Measurements from ENCODE around the gene HRCT1. TPM values are rescaled to one million over a fixed set of nuclear protein-coding genes. Genes with fewer than 3 reads are reported as not detected.
A peak's percentile ranks its signal among the peaks of the same experiment; 100 is the strongest.

HRCT1 gene
- total and polyA plus RNA-seq, 5 experiments from 2014 or later = not detected

DNA sequence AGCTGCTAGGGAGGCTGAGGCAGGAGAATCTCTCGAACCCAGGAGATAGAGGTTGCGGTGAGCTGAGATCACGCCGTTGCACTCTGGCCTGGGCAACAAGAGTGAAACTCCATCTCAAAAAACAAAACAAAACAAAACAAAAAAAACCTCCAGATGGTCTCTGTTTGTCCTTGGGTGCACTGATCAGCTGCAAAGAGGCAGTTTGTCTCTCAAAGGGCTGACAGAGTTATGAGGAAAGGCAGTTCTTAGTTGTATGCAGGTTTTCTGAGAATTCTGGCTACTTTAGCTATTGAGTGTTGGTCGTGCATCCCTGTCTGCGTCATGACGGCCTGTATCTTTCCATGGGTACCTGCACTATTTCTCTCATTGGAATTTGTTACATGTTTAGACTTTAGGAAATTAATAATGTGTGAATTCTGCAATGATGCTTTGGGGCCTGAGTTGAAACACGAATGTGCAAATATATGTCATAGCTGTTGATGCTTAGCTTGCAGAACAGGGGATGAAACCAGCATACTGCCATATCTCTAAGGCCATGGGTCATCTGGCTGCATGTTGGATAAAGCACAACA lies 33.8 kb downstream of the HRCT1 start:
- Mint-ChIP-seq H3K4me3 (peak overlapping the region in 5 of 10 donors; percentile 6 to 79 (median 60)), H3K4me1 (peaks cover 43 to 77% (median 69%) of the 10 kb centered on the region in 4 donors), H3K27me3 (no peaks in the 10 kb centered on the region), H3K36me3 (peaks cover 0 to 3% (median 0%) of the 10 kb centered on the region in 3 donors), H3K27ac (peak overlapping the region; percentile 42 to 92 (median 73)), H3K9me3 (peaks cover 0 to 6% (median 0%) of the 10 kb centered on the region in 9 donors)
- ATAC-seq = no peak
- POLR2A ChIA-PET = no interaction called here
- no peak for DNase-seq

GRCh38 chr9:35940458-35941407 lies 34.7 kb downstream of the HRCT1 start:
- Mint-ChIP-seq H3K9me3 (peaks cover 0 to 6% (median 0%) of the 10 kb centered on the region in 9 donors), H3K27me3 (no peaks in the 10 kb centered on the region), H3K36me3 (peaks cover 0 to 3% (median 0%) of the 10 kb centered on the region in 3 donors), H3K4me1 (peaks cover 51 to 86% (median 75%) of the 10 kb centered on the region in 4 donors), H3K4me3 (peak overlapping the region; percentile 34 to 79 (median 57)), H3K27ac (peak overlapping the region; percentile 15 to 92 (median 74))
- DNase-seq = peak in 6 of 10 donors; percentile 11 to 52 (median 34)
- peak; percentile 89 for ATAC-seq
- POLR2A ChIA-PET = interaction anchor here (0.7 kb wide), 1 partner anchor 29 kb away, joined by 5 read pairs; no protein-coding TSS in a partner anchor

DNA sequence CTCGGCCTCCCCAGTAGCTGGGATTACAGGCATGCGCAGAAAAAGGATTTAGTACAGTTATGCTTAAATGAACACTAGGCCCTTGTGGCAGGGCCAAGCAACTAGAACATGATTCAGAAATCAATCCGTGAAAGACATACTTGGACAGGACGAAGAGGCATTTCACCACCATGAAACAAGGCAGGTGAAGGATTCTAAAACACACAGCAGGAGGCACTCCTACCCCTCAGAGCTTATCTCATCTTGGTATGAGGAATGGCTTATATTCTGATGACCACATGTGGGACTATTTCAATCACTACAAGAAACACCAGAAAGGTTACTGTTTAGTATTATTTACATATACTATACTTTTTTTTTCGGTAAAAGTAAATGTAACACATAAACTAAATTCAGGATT lies 36.3 kb downstream of the HRCT1 start:
- H3K27me3 Mint-ChIP-seq = no peaks in the 10 kb centered on the region
- no peak overlapping the region for H3K4me3 Mint-ChIP-seq
- DNase-seq = no peak
- H3K9me3 Mint-ChIP-seq = peaks cover 0 to 2% (median 0%) of the 10 kb centered on the region in 9 donors
- H3K27ac Mint-ChIP-seq = peak overlapping the region in 3 of 10 donors; percentile 43 to 53 (median 48)
- no peak for ATAC-seq
- POLR2A ChIA-PET = no interaction called here
- peaks cover 0 to 1% (median 0%) of the 10 kb centered on the region in 3 donors for H3K36me3 Mint-ChIP-seq
- peaks cover 49 to 83% (median 73%) of the 10 kb centered on the region in 4 donors for H3K4me1 Mint-ChIP-seq

GRCh38 chr9:35944173-35944572 lies 38.2 kb downstream of the HRCT1 start:
- no peaks in the 10 kb centered on the region for H3K27me3 Mint-ChIP-seq
- peaks cover 36 to 65% (median 55%) of the 10 kb centered on the region in 4 donors for H3K4me1 Mint-ChIP-seq
- H3K9me3 Mint-ChIP-seq = no peaks in the 10 kb centered on the region
- peak overlapping the region in 3 of 10 donors; percentile 1 to 42 (median 20) for H3K27ac Mint-ChIP-seq
- ATAC-seq (no peak), DNase-seq (no peak)
- POLR2A ChIA-PET = interaction anchor here (1.8 kb wide), 1 partner anchor 41 kb away, joined by 5 read pairs; no protein-coding TSS in a partner anchor
- H3K36me3 Mint-ChIP-seq = no peaks in the 10 kb centered on the region
- H3K4me3 Mint-ChIP-seq = no peak overlapping the region

GRCh38 chr9:35944841-35945240 lies 38.8 kb downstream of the HRCT1 start:
- H3K9me3 Mint-ChIP-seq = no peaks in the 10 kb centered on the region
- POLR2A ChIA-PET = interaction anchor here (0.7 to 1.8 kb wide), 2 partner anchors 42 to 46 kb away, joined by 5 to 8 read pairs; no protein-coding TSS in a partner anchor
- no peaks in the 10 kb centered on the region for H3K36me3 Mint-ChIP-seq
- no peaks in the 10 kb centered on the region for H3K27me3 Mint-ChIP-seq
- ATAC-seq (no peak), DNase-seq (no peak)
- H3K4me3 Mint-ChIP-seq = peak overlapping the region in 1 of 10 donors; percentile 22
- H3K27ac Mint-ChIP-seq = peak overlapping the region in 2 of 10 donors; percentile 5 to 14
- H3K4me1 Mint-ChIP-seq = peaks cover 35 to 59% (median 48%) of the 10 kb centered on the region in 4 donors

DNA sequence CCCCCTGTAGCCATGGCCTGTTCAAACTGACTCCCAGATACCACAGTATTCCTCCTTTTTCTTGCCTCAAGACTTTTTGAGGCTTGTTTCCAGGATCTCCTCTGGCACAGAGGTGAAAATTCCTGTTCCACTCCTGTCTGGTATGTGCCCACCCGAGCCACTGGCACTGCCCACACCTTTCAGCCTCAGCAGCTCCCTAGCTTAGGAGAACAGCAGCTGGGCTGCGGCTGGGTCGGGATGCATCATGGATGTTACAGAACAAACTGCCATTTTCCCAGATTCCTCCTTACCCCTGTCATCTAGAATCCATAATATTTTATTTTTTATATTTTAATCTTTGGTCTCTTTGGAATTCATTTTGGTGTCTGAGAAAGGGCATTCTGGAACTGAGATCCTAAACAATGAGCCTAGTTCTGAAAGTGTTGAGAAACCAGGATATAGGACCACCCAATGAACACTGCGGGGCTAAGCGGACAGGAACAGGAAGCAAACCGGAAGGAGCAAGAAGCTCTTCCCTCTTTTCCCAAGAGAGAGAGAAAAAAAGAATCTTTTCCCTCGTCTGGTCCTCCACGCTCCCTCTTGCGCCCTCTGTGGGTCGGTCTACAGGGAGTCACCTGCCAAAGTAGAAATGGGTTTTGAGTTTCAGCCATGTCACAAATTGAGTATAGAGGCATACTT lies 39.5 kb downstream of the HRCT1 start:
- Mint-ChIP-seq H3K4me3 (peak overlapping the region in 4 of 10 donors; percentile 11 to 59 (median 34)), H3K4me1 (peaks cover 31 to 52% (median 42%) of the 10 kb centered on the region in 4 donors), H3K36me3 (no peaks in the 10 kb centered on the region), H3K27me3 (no peaks in the 10 kb centered on the region), H3K27ac (peak overlapping the region in 2 of 10 donors; percentile 47 to 55), H3K9me3 (no peaks in the 10 kb centered on the region)
- peak; percentile 32 to 78 (median 54) for DNase-seq
- peak; percentile 70 to 73 for ATAC-seq
- POLR2A ChIA-PET = interaction anchor here (0.7 to 1.8 kb wide), 3 partner anchors 43 to 47 kb away, joined by 3 to 8 read pairs (median 5); no protein-coding TSS in a partner anchor

- Mint-ChIP-seq H3K9me3 (no peaks in the 10 kb centered on the region), H3K4me1 (peaks cover 12 to 26% (median 22%) of the 10 kb centered on the region in 4 donors), H3K36me3 (no peaks in the 10 kb centered on the region), H3K27ac (no peak overlapping the region), H3K27me3 (peaks cover 0 to 7% (median 0%) of the 10 kb centered on the region in 5 donors), H3K4me3 (no peak overlapping the region)
- POLR2A ChIA-PET = no interaction called here
- ATAC-seq = no peak
- DNase-seq = no peak
Measured at GRCh38 chr9:35948451-35948850, 42.4 kb downstream of the HRCT1 start.

DNA sequence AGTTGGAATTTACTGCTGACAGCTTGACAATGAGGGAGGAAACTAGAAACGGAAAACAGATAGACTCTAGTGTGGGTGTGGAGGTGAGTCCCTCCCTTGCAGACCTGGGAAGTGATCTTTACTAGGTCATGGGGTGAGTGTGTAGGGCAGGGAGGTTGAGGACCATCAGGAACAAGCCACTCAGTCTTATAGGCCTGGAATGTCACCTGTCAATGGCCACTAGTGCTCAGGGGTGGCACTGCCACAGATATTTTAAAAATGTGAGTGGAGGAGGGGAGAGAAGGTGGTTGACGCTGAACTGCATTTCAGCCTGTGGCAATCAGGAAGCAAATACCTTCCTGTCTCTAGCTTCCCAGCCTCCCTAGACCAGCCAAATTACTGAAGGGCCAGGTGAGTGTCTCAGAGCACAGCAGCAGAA lies 42.9 kb downstream of the HRCT1 start:
- H3K4me1 Mint-ChIP-seq = peaks cover 7 to 22% (median 19%) of the 10 kb centered on the region in 4 donors
- H3K27ac Mint-ChIP-seq = peak overlapping the region in 1 of 10 donors; percentile 6
- H3K4me3 Mint-ChIP-seq = no peak overlapping the region
- no peaks in the 10 kb centered on the region for H3K9me3 Mint-ChIP-seq
- ATAC-seq (no peak), DNase-seq (no peak)
- H3K36me3 Mint-ChIP-seq = no peaks in the 10 kb centered on the region
- POLR2A ChIA-PET = no interaction called here
- H3K27me3 Mint-ChIP-seq = peaks cover 0 to 7% (median 0%) of the 10 kb centered on the region in 5 donors

- Mint-ChIP-seq H3K4me3 (no peak overlapping the region), H3K27me3 (peaks cover 0 to 11% (median 8%) of the 10 kb centered on the region in 5 donors), H3K4me1 (peaks cover 4 to 7% (median 5%) of the 10 kb centered on the region in 4 donors), H3K36me3 (no peaks in the 10 kb centered on the region), H3K27ac (no peak overlapping the region), H3K9me3 (no peaks in the 10 kb centered on the region)
- ATAC-seq (no peak), DNase-seq (no peak)
- POLR2A ChIA-PET = no interaction called here
Measured at GRCh38 chr9:35951736-35952135, 45.7 kb downstream of the HRCT1 start.

DNA sequence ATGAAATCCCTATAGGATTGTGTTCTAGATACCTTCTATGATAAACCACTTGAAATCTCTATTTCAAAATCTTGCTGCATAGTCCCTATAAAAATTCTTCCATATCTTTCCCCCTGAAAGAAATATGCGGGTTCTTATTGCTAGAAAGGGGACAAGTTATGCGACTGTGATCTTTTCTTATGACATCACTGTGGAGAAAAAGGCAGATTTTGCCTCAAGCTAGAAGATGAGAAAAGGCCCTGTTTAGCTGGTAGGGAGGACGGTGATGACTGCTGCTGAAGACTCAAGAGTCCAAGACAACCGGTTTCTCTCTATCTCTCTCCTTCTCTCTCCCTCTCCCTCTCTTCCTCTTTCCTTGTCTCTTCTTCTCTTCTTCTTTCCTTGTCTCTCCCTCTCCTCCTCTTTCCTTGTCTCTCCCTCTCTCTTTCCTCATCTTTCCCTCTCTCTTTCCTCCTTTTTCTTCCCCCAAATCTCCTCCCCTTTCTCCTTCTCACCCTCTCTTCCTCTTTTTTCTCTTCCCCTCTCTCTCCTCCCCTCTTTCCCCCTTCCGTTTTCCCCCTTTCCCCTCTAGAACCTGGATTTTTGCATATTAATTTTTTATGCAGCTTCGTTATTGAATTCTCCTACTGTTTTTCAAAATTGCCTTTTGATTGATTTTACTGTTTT lies 46.7 kb downstream of the HRCT1 start:
- H3K36me3 Mint-ChIP-seq = no peaks in the 10 kb centered on the region
- no peak overlapping the region for H3K27ac Mint-ChIP-seq
- no peaks in the 10 kb centered on the region for H3K9me3 Mint-ChIP-seq
- H3K4me3 Mint-ChIP-seq = no peak overlapping the region
- peaks cover 4 to 7% (median 6%) of the 10 kb centered on the region in 4 donors for H3K4me1 Mint-ChIP-seq
- peaks cover 3 to 19% (median 11%) of the 10 kb centered on the region in 5 donors for H3K27me3 Mint-ChIP-seq
- POLR2A ChIA-PET = no interaction called here
- no peak for ATAC-seq
- DNase-seq = no peak

- no peaks in the 10 kb centered on the region for H3K36me3 Mint-ChIP-seq
- H3K27ac Mint-ChIP-seq = no peak overlapping the region
- no peak overlapping the region for H3K4me3 Mint-ChIP-seq
- ATAC-seq (peak; percentile 79 to 83), DNase-seq (peak in 9 of 10 donors; percentile 23 to 73 (median 54))
- H3K9me3 Mint-ChIP-seq = no peaks in the 10 kb centered on the region
- H3K27me3 Mint-ChIP-seq = peaks cover 4 to 22% (median 15%) of the 10 kb centered on the region in 5 donors
- peaks cover 4 to 7% (median 5%) of the 10 kb centered on the region in 4 donors for H3K4me1 Mint-ChIP-seq
- POLR2A ChIA-PET = no interaction called here
Measured at GRCh38 chr9:35954942-35955546, 49.0 kb downstream of the HRCT1 start.

All from naive thymus-derived CD8-positive, alpha-beta T cell (primary cell).